ENCODE results near the gene CLDN24.

Gene CLDN24

GRCh38 chr4:183272384-183272783 lies 49.8 kb downstream of the CLDN24 start:
- no peak for DNase-seq
